ENCODE data around the gene OR13H1.
"Not testable (repeated sequence)": the region's sequence is repeated elsewhere in the genome, so short reads cannot be mapped to it uniquely, and the experiment has no call there.

The OR13H1 gene, protein sequence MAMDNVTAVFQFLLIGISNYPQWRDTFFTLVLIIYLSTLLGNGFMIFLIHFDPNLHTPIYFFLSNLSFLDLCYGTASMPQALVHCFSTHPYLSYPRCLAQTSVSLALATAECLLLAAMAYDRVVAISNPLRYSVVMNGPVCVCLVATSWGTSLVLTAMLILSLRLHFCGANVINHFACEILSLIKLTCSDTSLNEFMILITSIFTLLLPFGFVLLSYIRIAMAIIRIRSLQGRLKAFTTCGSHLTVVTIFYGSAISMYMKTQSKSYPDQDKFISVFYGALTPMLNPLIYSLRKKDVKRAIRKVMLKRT

DNA sequence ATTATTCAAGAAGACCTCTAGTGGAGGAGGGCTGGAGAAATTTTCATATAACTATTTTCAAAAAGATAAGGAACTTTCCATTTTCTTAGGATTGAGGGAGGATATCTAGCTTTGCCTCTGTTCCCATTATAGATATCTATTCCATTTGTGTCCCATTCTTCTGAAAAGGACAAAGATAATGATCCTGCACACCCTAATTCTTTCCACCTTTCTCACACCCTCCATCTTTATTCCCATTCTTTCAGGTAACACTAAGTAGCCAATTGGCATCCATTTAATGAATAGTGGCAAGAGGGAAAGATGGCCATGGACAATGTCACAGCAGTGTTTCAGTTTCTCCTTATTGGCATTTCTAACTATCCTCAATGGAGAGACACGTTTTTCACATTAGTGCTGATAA lies at the start of gene OR13H1:
Gene OR13H1, plus strand, starts transcription at position 301 of the 400 bp plus-strand sequence. Its CDS starts 0 bp downstream, at position 301.
- DNase-seq (ENCODE audit: extremely low spot score, insufficient read length, low read depth) = no peak
- no peak for FAIRE-seq

DNA sequence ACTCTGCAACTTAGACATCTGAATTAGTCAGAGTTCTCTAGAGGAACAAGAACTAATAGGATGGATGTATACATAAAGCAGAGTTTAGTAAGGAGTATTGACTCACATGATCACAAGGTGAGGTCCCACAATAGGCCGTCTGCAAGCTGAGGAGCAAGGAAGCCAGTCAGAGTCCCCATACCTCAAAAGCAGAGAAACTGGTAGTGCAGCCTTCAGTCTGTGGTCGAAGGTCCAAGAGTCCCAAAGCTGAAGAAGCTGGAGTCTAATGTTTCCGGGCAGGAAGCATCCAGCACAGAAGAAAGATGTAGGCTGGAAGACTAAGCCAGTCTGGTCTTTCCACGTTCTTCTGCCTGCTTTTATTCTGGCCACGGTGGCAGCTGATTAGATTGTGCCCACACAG lies 42.3 kb upstream of the OR13H1 start:
- not testable (repeated sequence) for DNase-seq (ENCODE audit: extremely low spot score, insufficient read length, low read depth)
- peak; percentile 12 for FAIRE-seq

DNA sequence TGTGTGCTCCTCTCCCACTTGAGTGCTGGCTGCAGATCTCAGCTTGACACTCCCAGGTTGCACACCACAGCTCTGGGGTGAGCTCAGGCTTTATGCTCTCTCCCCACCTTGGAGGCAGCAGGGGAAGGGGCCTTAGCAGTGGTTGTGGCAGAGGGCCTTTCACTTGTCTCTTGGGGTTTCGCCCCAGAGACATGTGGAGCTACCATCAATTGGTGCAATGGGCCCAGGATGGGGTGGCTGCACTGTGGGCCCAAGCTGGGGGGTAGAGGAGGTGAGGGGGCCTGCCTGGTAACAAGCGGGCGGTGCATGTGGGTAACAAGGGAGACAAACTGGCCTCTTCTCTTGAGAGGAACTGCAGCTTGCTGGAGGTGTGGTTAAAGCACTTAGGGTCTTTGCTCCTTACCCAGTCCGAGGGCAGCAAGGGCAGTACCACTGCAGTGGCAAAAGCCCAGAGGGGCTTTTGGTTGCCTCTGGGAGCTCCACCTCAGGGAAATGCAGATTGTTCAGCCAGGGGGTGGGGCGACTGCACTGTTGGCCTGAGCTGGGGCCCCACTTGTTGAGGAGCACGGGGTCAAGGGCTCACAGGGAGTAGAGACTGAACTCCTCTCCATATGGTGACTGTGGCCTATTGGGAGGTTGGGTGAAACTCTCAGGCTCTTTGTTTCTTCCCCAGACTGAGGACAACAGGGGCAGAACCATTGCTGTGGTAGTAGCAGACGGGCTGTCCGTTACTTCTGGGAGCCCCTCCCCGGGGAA lies 30.5 kb upstream of the OR13H1 start:
- DNase-seq (ENCODE audit: extremely low spot score, insufficient read length, low read depth) = no peak
- FAIRE-seq = no peak

DNA sequence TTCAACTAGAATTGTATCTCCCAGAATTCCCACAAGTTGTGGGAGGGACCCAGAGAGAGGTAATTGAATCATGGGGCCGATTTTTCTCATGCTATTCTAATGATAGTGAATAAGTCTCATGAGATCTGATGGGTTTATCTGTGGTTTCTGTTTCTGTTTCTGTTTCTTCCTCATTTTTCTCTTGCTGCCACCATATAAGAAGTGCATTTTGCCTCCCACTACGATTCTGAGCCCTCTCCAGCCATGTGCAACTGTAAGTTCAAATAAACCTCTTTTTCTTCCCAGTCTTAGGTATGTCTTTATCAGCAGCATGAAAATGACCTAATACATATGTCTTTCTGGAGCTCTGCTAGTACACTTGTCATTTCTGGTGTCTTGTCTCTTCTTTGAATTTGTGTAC lies 22.1 kb upstream of the OR13H1 start:
- DNase-seq (ENCODE audit: extremely low spot score, insufficient read length, low read depth) (no peak), FAIRE-seq (no peak)

DNA sequence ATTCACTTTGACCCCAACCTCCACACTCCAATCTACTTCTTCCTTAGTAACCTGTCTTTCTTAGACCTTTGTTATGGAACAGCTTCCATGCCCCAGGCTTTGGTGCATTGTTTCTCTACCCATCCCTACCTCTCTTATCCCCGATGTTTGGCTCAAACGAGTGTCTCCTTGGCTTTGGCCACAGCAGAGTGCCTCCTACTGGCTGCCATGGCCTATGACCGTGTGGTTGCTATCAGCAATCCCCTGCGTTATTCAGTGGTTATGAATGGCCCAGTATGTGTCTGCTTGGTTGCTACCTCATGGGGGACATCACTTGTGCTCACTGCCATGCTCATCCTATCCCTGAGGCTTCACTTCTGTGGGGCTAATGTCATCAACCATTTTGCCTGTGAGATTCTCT lies 344 bp downstream of the OR13H1 start:
- DNase-seq (ENCODE audit: extremely low spot score, insufficient read length, low read depth) = no peak
- FAIRE-seq = no peak

DNA sequence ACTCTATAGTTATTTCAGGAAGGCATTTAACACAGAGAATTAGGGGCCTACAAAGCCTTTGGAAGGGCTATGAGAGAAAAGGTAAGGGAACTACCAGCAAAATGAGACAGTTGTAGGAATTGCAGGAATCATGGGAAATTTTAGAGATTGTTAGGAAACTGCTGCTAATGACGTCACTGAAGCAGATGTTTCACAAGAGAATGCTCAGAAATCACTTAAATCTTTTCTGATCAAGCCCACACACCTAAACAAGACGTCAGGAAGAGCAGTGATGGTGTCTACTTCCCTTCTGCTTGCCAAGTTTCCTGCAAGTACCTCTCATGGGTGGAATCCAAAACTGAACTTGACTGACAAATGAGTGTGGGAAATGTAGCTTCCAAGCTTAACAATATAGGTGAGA lies 5.1 kb downstream of the OR13H1 start:
- DNase-seq (ENCODE audit: extremely low spot score, insufficient read length, low read depth) (no peak), FAIRE-seq (no peak)

DNA sequence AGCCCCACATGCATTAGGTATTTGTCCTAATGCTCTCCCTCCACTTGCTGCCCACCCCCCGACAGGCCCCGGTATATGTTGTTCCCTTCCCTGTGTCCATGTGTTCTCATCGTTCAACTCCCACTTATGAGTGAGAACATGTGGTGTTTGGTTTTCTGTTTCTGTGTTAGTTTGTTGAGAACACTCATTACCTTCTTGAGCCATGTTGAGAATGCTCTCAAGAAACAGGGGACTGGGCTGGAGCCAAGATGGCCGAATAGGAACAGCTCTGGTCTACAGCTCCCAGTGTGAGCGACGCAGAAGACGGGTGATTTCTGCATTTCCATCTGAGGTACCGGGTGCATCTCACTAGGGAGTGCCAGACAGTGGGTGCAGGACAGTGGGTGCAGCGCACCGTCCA lies 8.6 kb downstream of the OR13H1 start:
- FAIRE-seq; DNase-seq (ENCODE audit: extremely low spot score, insufficient read length, low read depth): not testable (repeated sequence)

DNA sequence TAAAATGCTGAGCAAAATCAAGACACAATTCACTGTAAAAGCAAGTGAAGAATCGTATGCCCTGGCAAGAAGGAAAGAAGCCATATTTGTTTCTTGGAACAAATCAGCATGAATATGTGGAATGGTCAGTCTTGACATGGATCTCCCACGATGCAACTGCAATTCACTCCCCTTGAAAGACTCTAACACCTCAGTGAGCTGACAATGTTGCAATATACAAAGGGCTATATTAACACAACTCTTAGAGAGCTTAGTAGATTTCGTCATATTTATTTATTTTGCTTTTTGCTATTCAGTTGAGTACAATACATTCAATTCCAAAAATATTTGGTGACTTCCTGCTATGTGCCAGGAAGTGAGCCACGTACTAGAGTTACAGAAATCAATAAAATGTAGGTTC lies 14.7 kb downstream of the OR13H1 start:
- FAIRE-seq (no peak), DNase-seq (ENCODE audit: extremely low spot score, insufficient read length, low read depth) (no peak)

DNA sequence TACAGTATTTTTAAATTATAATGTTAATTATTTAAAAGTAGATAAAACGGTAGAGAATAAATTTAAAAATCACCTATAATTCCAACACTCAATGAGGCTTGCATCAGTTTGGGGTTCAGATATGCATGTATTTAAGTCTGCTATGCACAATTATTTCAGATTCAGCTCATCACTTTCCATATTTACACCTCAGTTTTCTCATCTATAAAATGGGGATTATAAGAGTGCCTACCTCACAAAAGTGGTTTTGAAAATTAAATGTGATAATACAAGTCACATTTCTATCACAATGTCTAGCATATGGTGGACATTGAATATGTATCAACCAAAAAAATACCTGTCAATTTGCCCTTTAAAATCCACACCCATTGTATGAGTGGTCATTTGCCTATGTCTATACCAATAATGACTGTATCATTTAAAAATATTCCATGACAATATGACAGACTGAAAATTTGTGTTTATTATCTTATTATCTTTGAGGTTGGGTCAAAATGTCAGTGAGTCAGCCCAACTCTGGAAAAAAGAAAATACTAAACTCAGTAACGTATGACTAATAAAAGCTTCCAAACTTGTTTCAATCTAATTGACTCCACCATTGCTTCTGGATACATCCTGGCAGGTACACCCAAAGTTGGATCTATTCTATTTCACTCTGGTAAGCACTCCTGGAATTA lies 20.8 kb downstream of the OR13H1 start:
- DNase-seq (ENCODE audit: extremely low spot score, insufficient read length, low read depth) = no peak
- no peak for FAIRE-seq

DNA sequence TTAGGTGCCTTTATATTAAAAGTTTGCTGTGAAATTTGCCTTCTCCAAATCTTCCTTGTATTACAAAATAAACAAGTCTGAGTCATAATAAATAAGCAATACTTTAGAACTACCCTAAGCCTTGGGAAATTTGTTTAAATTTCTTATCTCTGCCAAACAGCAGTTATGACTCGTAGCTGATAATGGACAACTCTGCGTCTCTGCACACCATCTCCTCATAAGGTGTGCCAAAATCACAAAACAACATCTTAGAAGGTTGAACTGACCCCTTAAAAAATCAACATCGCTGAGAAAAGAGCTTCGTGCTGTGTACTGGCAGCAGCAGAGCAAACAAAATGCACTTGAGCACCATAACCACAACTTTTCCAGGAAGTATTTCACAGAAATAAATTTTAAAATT lies 22.0 kb downstream of the OR13H1 start:
- no peak for FAIRE-seq
- DNase-seq (ENCODE audit: extremely low spot score, insufficient read length, low read depth) = no peak

DNA sequence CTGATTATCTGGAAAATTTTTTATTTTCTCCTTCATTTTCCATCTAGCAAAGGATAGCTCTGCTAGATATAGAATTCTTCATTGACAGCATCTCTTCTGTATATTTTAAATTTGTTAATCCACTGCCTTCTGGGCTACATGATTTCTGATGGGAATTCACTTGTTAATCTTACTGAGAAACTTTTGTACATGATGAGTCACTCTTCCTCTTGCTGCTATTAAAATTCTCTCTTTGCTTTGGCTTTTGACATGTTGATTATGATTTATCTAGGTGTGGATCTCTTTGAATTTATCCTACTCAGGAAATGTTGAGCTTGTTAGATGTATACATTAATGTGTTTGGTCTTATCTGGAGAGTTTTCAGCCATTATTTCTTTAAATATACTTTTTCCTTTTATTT lies 27.5 kb downstream of the OR13H1 start:
- FAIRE-seq (peak; percentile 21), DNase-seq (ENCODE audit: extremely low spot score, insufficient read length, low read depth) (no peak)

DNA sequence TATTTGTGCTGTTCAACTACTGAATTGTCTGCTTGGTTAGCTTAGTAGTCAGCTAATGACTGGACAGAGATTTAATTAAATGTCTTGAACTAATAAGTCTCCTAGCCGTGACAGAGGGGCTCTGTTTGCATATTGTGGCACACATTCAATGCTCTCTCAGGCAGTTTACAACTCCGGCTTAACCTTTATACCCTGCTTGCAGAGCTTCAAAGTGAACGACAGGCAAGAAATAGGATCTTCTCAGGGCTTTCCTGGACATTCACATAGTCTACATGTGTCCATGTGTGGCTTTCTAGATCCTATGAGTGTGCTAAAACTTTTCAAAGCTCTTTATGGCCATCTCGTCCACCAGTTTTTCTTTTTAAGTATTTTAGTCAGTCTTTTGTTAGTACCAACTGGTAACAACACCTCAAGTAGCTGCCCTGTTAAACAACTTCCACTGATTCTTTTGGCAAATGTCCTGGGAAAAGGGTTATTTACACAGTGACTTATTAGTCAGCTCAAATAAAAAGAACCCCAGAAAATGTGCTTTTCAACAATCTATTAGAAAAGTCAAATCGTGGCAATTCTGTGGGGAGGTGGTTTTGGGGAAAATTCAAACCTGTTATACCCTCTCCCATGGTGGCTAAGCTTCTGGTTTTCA lies 28.6 kb downstream of the OR13H1 start:
- FAIRE-seq (no peak), DNase-seq (ENCODE audit: extremely low spot score, insufficient read length, low read depth) (no peak)

DNA sequence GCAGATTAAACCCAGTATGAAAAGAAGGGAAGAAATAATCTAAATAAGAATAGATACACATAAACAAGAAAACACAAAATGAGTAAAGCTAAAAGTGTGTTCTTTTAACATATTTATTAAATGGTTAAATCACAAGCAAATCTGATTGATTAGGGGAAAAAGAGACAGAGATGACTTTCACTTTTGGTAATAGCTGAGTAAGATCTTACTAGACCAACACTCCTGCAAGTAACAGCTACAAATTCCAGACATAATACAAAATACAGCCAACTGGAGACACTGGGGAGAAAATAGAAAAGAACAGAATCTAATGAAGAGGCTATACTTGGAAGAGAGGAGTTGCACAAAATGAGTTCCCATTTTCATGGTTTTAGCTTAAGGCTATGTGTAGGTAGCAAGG lies 33.5 kb downstream of the OR13H1 start:
- peak; percentile 46 for FAIRE-seq

DNA sequence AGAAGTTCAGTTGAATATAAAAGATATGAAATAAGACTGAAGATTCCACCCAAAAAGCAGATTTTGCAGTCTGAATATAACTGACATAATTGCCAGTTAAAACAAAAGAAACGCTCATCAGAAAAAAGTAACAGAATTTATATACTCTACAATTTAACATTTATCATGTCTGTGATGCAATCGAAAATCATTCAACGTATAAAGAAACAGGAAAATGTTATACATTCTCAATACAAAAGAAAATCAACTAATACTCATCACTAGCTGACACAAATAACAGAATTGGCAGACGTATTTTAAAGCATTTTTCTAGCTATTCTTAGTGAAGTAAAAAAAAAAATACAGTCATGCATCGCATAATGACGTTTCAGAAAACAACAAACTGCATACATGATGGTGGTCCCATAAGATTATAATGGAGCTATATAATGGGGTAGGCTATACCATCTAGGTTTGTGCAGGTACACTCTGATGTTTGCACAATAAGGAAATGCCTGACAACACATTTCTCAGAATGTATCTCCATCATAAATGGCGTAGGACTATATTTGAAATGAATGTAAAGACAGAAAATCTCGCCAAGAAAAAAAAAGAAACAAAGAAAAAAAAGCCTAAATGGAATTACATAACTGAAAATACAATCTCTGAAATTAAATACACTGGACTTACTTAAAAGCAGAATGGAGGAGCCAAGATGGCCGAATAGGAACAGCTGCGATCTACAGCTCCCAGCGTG lies 34.3 kb downstream of the OR13H1 start:
- DNase-seq (ENCODE audit: extremely low spot score, insufficient read length, low read depth) = no peak
- no peak for FAIRE-seq

More for the DNA sequence above, 33.5 kb downstream of the OR13H1 start:
- no peak for DNase-seq (ENCODE audit: extremely low spot score, insufficient read length, low read depth)

DNA sequence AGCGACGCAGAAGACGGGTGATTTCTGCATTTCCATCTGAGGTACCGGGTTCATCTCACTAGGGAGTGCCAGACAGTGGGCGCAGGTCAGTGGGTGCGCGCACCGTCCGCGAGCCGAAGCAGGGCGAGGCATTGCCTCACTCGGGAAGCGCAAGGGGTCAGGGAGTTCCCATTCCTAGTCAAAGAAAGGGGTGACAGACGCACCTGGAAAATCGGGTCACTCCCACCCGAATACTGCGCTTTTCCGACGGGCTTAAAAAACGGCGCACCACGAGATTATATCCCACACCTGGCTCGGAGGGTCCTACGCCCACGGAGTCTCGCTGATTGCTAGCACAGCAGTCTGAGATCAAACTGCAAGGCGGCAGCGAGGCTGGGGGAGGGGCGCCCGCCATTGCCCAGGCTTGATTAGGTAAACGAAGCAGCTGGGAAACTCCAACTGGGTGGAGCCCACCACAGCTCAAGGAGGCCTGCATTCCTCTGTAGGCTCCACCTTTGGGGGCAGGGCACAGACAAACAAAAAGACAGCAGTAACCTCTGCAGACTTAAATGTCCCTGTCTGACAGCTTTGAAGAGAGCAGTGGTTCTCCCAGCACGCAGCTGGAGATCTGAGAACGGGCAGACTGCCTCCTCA lies 35.0 kb downstream of the OR13H1 start:
- not testable (repeated sequence) for DNase-seq (ENCODE audit: extremely low spot score, insufficient read length, low read depth)

DNA sequence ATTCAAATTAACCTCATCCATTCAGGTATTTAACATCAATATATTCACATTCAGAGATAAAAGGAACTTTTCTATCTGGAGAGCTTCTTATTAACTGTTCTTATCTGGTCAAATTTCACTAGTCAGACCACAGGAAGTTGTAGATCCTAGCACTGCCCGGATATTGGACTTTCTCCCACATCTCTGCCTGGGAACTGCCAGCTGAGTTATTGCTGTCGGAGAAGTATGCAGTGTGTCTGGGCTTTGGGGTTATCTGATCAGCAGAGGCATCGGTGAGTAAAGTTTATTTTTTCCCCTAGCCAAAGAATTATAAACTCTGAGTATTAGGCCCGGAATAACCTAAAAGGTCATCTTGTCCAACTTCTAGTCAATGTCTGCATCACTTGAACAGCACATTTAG lies 45.1 kb downstream of the OR13H1 start:
- DNase-seq (ENCODE audit: extremely low spot score, insufficient read length, low read depth) (no peak), FAIRE-seq (no peak)

More for the DNA sequence above, 35.0 kb downstream of the OR13H1 start:
- FAIRE-seq = not testable (repeated sequence)
